ENCODE measurements around the gene FAM24A. TPM values are rescaled to one million over a fixed set of nuclear protein-coding genes. Genes with fewer than 3 reads are reported as not detected.

The FAM24A gene
- total and polyA plus RNA-seq, 8 donors, result not detected

DNA sequence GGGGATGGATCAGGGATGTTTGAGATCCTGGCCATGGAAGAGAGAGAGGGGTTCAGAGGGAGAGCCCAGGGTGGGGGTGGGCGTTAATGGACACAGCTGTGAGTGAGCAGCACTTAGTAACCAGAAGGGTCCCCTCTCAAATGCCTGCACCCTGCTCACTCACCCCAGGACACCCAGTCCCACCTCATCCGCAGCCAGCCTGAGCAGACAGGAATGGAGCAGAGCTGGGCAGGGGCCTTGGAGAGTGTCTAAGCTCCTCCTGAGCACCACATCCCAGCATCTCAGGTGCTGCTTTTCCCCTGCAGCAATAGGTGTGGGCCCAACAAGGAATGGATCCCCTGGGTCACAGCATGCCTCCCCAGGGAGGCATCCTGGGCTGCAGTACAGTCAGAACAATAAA lies 5.3 kb downstream of the FAM24A start:
- Histone ChIP-seq H3K27me3 (no peaks in the 10 kb centered on the region), H3K4me1 (no peaks in the 10 kb centered on the region), H3K4me3 (no peak overlapping the region), H3K27ac (no peak overlapping the region), H3K9me3 (no peaks in the 10 kb centered on the region), H3K36me3 (no peaks in the 10 kb centered on the region)
- intact Hi-C loops (cut with DNase I; ENCODE audit: low total_unique reads), result no loop called here
- 55 to 81% (median 67%) methylated on average over 2 of the region's 2 CpGs for WGBS, 5 donors
- DNase-seq, result no peak
- TF ChIP-seq POLR2A (IDR thresholded peaks at IDR 0.05) (no peak), EP300 (IDR thresholded peaks at IDR 0.05) (no peak), POLR2AphosphoS5 (IDR thresholded peaks at IDR 0.05) (no peak)
- TF ChIP-seq, protein P1, sequence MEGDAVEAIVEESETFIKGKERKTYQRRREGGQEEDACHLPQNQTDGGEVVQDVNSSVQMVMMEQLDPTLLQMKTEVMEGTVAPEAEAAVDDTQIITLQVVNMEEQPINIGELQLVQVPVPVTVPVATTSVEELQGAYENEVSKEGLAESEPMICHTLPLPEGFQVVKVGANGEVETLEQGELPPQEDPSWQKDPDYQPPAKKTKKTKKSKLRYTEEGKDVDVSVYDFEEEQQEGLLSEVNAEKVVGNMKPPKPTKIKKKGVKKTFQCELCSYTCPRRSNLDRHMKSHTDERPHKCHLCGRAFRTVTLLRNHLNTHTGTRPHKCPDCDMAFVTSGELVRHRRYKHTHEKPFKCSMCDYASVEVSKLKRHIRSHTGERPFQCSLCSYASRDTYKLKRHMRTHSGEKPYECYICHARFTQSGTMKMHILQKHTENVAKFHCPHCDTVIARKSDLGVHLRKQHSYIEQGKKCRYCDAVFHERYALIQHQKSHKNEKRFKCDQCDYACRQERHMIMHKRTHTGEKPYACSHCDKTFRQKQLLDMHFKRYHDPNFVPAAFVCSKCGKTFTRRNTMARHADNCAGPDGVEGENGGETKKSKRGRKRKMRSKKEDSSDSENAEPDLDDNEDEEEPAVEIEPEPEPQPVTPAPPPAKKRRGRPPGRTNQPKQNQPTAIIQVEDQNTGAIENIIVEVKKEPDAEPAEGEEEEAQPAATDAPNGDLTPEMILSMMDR (IDR thresholded peaks at IDR 0.05), result no peak

DNA sequence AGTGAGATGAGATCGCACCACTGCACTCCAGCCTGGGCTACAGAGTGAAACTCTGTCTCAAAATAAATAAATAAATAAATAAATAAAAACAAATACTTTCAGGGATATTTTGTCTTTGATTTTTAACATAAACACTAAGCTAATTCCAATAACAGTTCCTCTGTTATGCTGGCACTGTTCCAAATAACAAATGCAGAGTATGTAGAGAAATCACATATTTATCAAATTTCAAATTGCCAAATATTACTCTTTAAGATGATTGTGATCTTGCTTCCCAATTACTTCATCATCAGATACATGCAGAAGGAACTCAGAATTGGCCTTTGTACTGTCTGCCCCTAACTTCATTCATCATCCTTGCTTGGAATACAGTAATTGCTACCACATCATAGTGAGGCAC lies 19.7 kb downstream of the FAM24A start:
- WGBS, 5 donors, result 93 to 100% (median 100%) methylated on average over 1 of the region's 1 CpG
- no peak for DNase-seq
- TF ChIP-seq EP300 (IDR thresholded peaks at IDR 0.05) (no peak), POLR2A (IDR thresholded peaks at IDR 0.05) (no peak), POLR2AphosphoS5 (IDR thresholded peaks at IDR 0.05) (no peak)
- TF ChIP-seq, protein P1 (IDR thresholded peaks at IDR 0.05), result no peak

DNA sequence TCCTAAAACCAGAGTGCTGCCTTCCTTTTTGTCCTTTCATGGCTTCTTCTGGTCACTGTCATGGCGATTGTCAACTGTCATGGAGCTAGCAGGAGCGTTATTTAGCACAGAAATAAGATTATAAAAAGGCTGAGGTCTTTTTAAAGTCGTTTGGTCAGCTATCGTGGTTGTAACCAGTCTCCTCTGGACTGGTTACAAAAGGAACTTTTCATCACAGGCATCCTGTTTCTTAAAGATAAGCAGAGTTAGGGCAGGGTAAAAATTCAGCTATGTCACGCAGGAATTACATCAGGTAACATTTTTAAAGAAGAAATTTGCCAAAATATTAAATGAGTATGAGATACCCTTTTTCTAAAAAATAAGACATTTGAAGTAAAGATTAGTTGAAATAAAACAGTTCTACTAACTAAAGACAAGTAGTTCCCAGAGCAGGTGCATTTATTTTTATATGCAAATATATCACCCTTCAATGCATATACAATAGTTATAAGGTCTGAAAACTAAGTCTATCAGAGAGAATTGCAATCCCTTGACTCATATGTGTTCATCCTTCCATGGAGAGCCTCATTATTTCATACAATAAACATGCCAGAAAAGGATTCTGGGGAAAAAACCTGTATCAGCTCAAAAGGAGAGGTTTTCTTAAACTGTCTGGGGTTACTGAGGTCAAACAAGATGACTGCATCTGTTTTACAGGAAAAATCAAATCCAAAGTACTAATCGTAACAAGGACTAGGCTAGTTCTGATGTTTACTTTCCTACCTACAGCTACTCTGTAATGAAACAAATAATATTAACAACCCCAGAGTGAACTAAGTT lies 20.9 kb downstream of the FAM24A start:
- Histone ChIP-seq H3K36me3 (peaks cover 0 to 16% (median 10%) of the 10 kb centered on the region in 4 donors), H3K4me3 (no peak overlapping the region), H3K4me1 (peaks cover 0 to 4% (median 0%) of the 10 kb centered on the region in 4 donors), H3K9me3 (no peaks in the 10 kb centered on the region), H3K27me3 (no peaks in the 10 kb centered on the region), H3K27ac (no peak overlapping the region)
- 49 to 65% (median 63%) methylated on average over 6 of the region's 6 CpGs for WGBS, 5 donors
- intact Hi-C loops (cut with DNase I; ENCODE audit: low total_unique reads), result no loop called here
- no peak for DNase-seq
- TF ChIP-seq EP300 (IDR thresholded peaks at IDR 0.05) (no peak), POLR2AphosphoS5 (IDR thresholded peaks at IDR 0.05) (no peak), POLR2A (IDR thresholded peaks at IDR 0.05) (no peak)
- TF ChIP-seq, protein P1 (IDR thresholded peaks at IDR 0.05), result no peak

More for the DNA sequence above, 19.7 kb downstream of the FAM24A start:
- Histone ChIP-seq H3K27ac (no peak overlapping the region), H3K27me3 (no peaks in the 10 kb centered on the region), H3K4me1 (peaks cover 0 to 4% (median 0%) of the 10 kb centered on the region in 4 donors), H3K9me3 (no peaks in the 10 kb centered on the region), H3K36me3 (peaks cover 0 to 12% (median 3%) of the 10 kb centered on the region in 4 donors), H3K4me3 (no peak overlapping the region)
- intact Hi-C loops (cut with DNase I; ENCODE audit: low total_unique reads), result no loop called here

DNA sequence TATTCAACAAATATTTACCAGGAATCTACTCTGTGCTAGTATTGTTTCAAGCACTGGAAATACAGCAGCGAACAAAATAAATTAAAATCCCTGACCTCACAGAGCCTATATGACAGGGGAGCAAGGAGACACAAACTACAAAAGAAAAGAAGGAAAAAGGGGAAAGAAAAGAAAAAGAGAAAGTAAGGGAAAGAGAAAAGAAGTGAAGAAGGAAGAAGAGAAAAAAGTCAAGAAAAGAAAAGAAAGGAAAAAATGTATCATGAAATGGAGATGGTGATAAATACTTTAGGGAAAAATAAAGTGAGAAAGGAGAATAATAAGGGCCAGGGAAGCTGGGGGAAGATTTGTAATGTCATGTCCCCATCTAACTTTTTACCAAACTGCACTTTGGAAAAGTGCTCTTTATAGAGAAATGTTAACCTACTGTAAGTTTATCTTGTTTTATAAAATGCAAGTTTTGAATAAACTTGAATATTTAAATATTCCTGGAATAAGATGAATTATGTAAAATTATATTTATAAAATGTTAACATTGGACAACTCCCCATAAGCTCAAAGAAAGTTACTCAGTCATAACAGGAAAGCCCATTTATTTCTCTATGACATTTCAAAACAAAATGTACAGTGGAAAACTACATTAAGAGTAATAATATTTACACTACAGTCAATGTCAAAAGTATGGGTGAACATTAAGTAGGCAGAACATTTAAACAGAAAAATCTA lies 28.9 kb downstream of the FAM24A start:
- Histone ChIP-seq H3K27ac (no peak overlapping the region), H3K4me1 (no peaks in the 10 kb centered on the region), H3K9me3 (no peaks in the 10 kb centered on the region), H3K36me3 (peaks cover 10 to 46% (median 42%) of the 10 kb centered on the region in 4 donors), H3K4me3 (no peak overlapping the region), H3K27me3 (no peaks in the 10 kb centered on the region)
- no peak for TF ChIP-seq EP300 (IDR thresholded peaks at IDR 0.05)
- TF ChIP-seq, protein P1 (IDR thresholded peaks at IDR 0.05), result no peak
- TF ChIP-seq POLR2AphosphoS5 (IDR thresholded peaks at IDR 0.05), result no peak
- TF ChIP-seq POLR2A (IDR thresholded peaks at IDR 0.05), result no peak
- WGBS, 5 donors, result 87 to 98% (median 97%) methylated on average over 1 of the region's 1 CpG
- intact Hi-C loops (cut with DNase I; ENCODE audit: low total_unique reads), result no loop called here
- DNase-seq, result no peak

Measured in stomach (tissue), 9 donors.